ENCODE results near the gene ABHD16A.

ABHD16A gene

GRCh38 chr6:31742894-31743293 is 39.8 kb upstream of the ABHD16A start (continued):
- TF ChIP-seq, protein P1, sequence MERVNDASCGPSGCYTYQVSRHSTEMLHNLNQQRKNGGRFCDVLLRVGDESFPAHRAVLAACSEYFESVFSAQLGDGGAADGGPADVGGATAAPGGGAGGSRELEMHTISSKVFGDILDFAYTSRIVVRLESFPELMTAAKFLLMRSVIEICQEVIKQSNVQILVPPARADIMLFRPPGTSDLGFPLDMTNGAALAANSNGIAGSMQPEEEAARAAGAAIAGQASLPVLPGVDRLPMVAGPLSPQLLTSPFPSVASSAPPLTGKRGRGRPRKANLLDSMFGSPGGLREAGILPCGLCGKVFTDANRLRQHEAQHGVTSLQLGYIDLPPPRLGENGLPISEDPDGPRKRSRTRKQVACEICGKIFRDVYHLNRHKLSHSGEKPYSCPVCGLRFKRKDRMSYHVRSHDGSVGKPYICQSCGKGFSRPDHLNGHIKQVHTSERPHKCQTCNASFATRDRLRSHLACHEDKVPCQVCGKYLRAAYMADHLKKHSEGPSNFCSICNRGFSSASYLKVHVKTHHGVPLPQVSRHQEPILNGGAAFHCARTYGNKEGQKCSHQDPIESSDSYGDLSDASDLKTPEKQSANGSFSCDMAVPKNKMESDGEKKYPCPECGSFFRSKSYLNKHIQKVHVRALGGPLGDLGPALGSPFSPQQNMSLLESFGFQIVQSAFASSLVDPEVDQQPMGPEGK (CRISPR knock-in tag; IDR thresholded peaks at IDR 0.05; ENCODE audit: borderline replicate concordance): no peak

DNA sequence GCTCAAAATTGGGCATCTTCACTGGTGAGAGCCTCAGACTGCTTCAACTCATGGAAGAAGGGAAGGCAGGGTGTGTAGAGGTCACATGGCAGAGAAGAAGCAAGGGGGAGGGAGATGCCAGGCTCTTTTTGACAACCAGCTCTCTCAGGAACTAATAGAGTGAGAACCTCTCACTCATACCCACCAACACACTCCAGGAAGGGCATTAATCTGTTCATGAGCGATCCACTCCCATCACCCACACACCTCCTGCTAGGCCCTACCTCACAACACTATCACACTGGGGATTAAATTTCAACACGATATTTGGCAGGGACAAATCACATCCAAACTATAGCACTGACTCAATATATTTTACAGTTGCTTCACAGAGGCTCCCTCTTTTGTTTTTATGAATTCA is 38.7 kb upstream of the ABHD16A start:
- TF ChIP-seq GLIS3 (CRISPR knock-in tag; IDR thresholded peaks at IDR 0.05) (no peak), ZC3H10 (CRISPR knock-in tag; IDR thresholded peaks at IDR 0.05) (no peak), ZNF565 (CRISPR knock-in tag; conservative IDR thresholded peaks at IDR 0.05; ENCODE audit: low read depth) (no peak), TOX (CRISPR knock-in tag; IDR thresholded peaks at IDR 0.05; ENCODE audit: borderline replicate concordance) (no peak), ZFP30 (CRISPR knock-in tag; IDR thresholded peaks at IDR 0.05) (no peak), CSDC2 (CRISPR knock-in tag; IDR thresholded peaks at IDR 0.05) (no peak), TSHZ2 (CRISPR knock-in tag; IDR thresholded peaks at IDR 0.05) (no peak), ZNF8 (CRISPR knock-in tag; IDR thresholded peaks at IDR 0.05) (no peak)
- TF ChIP-seq, protein P1 (CRISPR knock-in tag; IDR thresholded peaks at IDR 0.05; ENCODE audit: borderline replicate concordance): no peak
- TF ChIP-seq, protein P2, sequence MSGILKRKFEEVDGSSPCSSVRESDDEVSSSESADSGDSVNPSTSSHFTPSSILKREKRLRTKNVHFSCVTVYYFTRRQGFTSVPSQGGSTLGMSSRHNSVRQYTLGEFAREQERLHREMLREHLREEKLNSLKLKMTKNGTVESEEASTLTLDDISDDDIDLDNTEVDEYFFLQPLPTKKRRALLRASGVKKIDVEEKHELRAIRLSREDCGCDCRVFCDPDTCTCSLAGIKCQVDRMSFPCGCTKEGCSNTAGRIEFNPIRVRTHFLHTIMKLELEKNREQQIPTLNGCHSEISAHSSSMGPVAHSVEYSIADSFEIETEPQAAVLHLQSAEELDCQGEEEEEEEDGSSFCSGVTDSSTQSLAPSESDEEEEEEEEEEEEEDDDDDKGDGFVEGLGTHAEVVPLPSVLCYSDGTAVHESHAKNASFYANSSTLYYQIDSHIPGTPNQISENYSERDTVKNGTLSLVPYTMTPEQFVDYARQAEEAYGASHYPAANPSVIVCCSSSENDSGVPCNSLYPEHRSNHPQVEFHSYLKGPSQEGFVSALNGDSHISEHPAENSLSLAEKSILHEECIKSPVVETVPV (CRISPR knock-in tag; IDR thresholded peaks at IDR 0.05): no peak
- TF ChIP-seq, protein P3, sequence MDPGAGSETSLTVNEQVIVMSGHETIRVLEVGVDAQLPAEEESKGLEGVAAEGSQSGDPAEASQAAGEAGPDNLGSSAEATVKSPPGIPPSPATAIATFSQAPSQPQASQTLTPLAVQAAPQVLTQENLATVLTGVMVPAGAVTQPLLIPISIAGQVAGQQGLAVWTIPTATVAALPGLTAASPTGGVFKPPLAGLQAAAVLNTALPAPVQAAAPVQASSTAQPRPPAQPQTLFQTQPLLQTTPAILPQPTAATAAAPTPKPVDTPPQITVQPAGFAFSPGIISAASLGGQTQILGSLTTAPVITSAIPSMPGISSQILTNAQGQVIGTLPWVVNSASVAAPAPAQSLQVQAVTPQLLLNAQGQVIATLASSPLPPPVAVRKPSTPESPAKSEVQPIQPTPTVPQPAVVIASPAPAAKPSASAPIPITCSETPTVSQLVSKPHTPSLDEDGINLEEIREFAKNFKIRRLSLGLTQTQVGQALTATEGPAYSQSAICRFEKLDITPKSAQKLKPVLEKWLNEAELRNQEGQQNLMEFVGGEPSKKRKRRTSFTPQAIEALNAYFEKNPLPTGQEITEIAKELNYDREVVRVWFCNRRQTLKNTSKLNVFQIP (CRISPR knock-in tag; IDR thresholded peaks at IDR 0.05; ENCODE audit: borderline replicate concordance, low read depth): no peak
- ATAC-seq: no peak

DNA sequence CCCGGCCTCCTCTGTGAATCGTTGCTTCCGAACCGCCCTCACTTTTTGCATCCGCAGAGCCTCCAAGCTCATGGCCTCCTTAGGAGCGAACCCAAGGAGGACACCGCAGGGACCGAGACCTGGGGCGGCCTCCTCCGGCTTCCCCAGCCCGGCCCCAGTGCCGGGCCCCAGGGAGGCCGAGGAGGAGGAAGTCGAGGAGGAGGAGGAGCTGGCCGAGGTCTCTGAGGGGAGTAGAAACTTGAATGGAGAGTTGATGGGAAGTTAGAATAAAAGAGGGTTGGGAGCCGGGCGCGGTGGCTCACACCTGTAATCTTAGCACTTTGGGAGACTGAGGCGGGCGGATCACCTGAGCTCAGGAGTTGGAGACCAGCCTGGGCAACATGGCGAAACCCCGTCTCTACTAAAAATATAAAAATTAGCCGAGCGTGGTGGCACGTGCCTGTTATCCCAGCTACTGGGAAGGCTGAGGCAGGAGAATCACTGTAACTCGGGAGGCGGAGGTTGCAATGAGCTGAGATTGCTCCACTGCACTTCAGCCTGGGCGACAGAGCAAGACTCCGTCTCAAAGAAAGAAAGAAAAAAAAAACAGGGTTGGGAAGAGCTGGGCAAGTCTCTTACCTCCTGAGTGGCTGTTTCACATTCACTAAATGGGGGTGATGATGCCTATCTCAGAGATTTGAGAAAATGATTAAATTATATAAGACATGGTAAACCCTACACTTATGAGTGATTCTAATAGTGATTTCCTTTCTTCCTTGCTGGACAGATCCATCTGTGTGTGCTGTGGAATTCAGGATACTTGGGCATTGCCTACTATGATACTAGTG is 37.5 kb upstream of the ABHD16A start:
- TF ChIP-seq ARNTL (CRISPR knock-in tag; IDR thresholded peaks at IDR 0.05; ENCODE audit: borderline replicate concordance, low read depth) (no peak), OSR1 (CRISPR knock-in tag; IDR thresholded peaks at IDR 0.05) (no peak), ZNF70 (CRISPR knock-in tag; IDR thresholded peaks at IDR 0.05) (no peak), ZNF8 (CRISPR knock-in tag; IDR thresholded peaks at IDR 0.05) (no peak), BACH2 (CRISPR knock-in tag; IDR thresholded peaks at IDR 0.05; ENCODE audit: borderline replicate concordance) (no peak), SNAI2 (CRISPR knock-in tag; IDR thresholded peaks at IDR 0.05) (no peak), ZC3H10 (CRISPR knock-in tag; IDR thresholded peaks at IDR 0.05) (no peak), ISL1 (CRISPR knock-in tag; IDR thresholded peaks at IDR 0.05) (no peak), PPARA (CRISPR knock-in tag; IDR thresholded peaks at IDR 0.05; ENCODE audit: borderline replicate concordance) (no peak), CREB5 (CRISPR knock-in tag; IDR thresholded peaks at IDR 0.05; ENCODE audit: low read depth) (no peak)
- TF ChIP-seq, protein P3 (CRISPR knock-in tag; IDR thresholded peaks at IDR 0.05; ENCODE audit: borderline replicate concordance, low read depth): no peak
- TF ChIP-seq, protein P2 (CRISPR knock-in tag; IDR thresholded peaks at IDR 0.05): no peak
- TF ChIP-seq, protein P1 (CRISPR knock-in tag; IDR thresholded peaks at IDR 0.05; ENCODE audit: borderline replicate concordance): no peak
- ATAC-seq: no peak; the same call in 2 of the 3 replicates
